HCT116 (cell line): Measurements from ENCODE around the gene UPF2. TPM values are rescaled to one million over a fixed set of nuclear protein-coding genes. Genes with fewer than 3 reads are reported as not detected.

Experiments used
- ATAC-seq: fragments of 200-7000 bp; cut with Tn5 transposase; 2 replicates; pipeline ENCODE4 v1.9.1; 2020; ENCODE audit warnings: mild to moderate bottlenecking, moderate library complexity
- BruUV-seq: library from RNA; stranded (reverse); fragments of 400-500 nt; replicated peaks from 2 replicates; lab custom pipeline; 2021; lab: Mats Ljungman, UMichigan
- CTCF ChIA-PET: fragments of 300-600 bp; sonication (Branson Sonifier 250); formaldehyde crosslinking; loops from one replicate; lab custom pipeline; 2021; ENCODE audit warnings: antibody characterized with exemption; lab: Charles Lee
- POLR2A ChIA-PET: fragments of 300-600, 350-600 bp; sonication (Branson Sonifier 250); formaldehyde crosslinking; loops from one replicate; lab custom pipeline; 2021; ENCODE audit warnings: antibody characterized with exemption; lab: Charles Lee
- RAD21 ChIA-PET, 2 experiments: fragments of 300-600 bp; sonication (Branson Sonifier 250); formaldehyde crosslinking; loops; one replicate each; lab custom pipeline; 2023; ENCODE audit warnings: low total read pairs in 2 of 2; ENCODE audit not compliant: uncharacterized antibody in 2 of 2, unreplicated experiment in 2 of 2, low non-redundant PET in 1 of 2; lab: Charles Lee
- DNase-seq: peaks from one replicate; pipeline ENCODE4 v3.0.0-alpha.2; 2010; ENCODE audit warnings: low read depth, low spot score
- H2AFZ ChIP-seq: fragments of 200-600 bp; shearing (Covaris generic), sonication (generic); 2 replicates; pipeline ENCODE4 v1.6.1; 2017; ENCODE audit warnings: low read depth, mixed run types, mixed read lengths, antibody characterized with exemption, low read length; ENCODE audit not compliant: poor library complexity, severe bottlenecking
- H3K27ac ChIP-seq: 2 replicates; pipeline ENCODE4 v1.5.1; 2012; ENCODE audit warnings: low read depth, low read length
- H3K27me3 ChIP-seq: fragments of 200-600 bp; sonication (generic); 2 replicates; pipeline ENCODE4 v1.6.1; 2016; ENCODE audit warnings: mixed run types, low read length, mixed read lengths; ENCODE audit not compliant: insufficient read depth
- H3K36me3 ChIP-seq, 2 experiments: fragments of 200-500 bp in 1 of 2; fragments of 200-600 bp in 1 of 2; sonication (Bioruptor generic) in 1 of 2; sonication (generic) in 1 of 2; 2 replicates each; pipeline versions ENCODE4 v1.5.1 to v1.6.1; 2014 to 2016; ENCODE audit warnings: low read length in 2 of 2, inconsistent platforms in 1 of 2, mixed read lengths in 1 of 2, mixed run types in 1 of 2; ENCODE audit not compliant: insufficient read depth in 2 of 2, control insufficient read depth in 1 of 2
- H3K4me1 ChIP-seq, 2 experiments: fragments of 200-600 bp in 1 of 2; sonication (generic) in 1 of 2; 2 replicates each; pipeline versions ENCODE4 v1.5.1 to v1.6.1; 2012 to 2017; ENCODE audit warnings: low read length in 2 of 2, inconsistent platforms in 1 of 2, mild to moderate bottlenecking in 1 of 2, mixed read lengths in 1 of 2, mixed run types in 1 of 2, moderate library complexity in 1 of 2; ENCODE audit not compliant: insufficient read depth in 2 of 2, control insufficient read depth in 1 of 2
- H3K4me2 ChIP-seq: fragments of 200-600 bp; sonication (generic); 2 replicates; pipeline ENCODE4 v1.6.1; 2017; ENCODE audit warnings: mixed run types, low read length, mixed read lengths
- H3K4me3 ChIP-seq, 2 experiments: fragments of 200-600 bp in 1 of 2; sonication (generic) in 1 of 2; replicated peaks in 1 of 2; 2 replicates each; pipeline ENCODE4 v1.5.1; 2011 to 2016; ENCODE audit warnings: low read length in 2 of 2, control low read depth in 1 of 2, low read depth in 1 of 2, mild to moderate bottlenecking in 1 of 2, mixed read lengths in 1 of 2, mixed run types in 1 of 2
- H3K79me2 ChIP-seq: fragments of 200-600 bp; sonication (generic); 2 replicates; pipeline ENCODE4 v1.6.1; 2017; ENCODE audit warnings: mild to moderate bottlenecking, mixed run types, low read length, moderate library complexity, mixed read lengths; ENCODE audit not compliant: insufficient read depth
- H3K9ac ChIP-seq: fragments of 200-600 bp; sonication (generic); 2 replicates; pipeline ENCODE4 v1.6.1; 2016; ENCODE audit warnings: low read length, mixed read lengths
- H3K9me2 ChIP-seq: fragments of 200-600 bp; sonication (generic), shearing (Covaris generic); 2 replicates; pipeline ENCODE4 v1.6.1; 2017; ENCODE audit warnings: mixed run types, mild to moderate bottlenecking, moderate library complexity; ENCODE audit not compliant: insufficient read depth
- H3K9me3 ChIP-seq, 2 experiments: fragments of 200-500 bp in 1 of 2; fragments of 200-600 bp in 1 of 2; sonication (Bioruptor generic) in 1 of 2; sonication (generic) in 1 of 2; 2 replicates each; pipeline ENCODE4 v1.6.1; 2014 to 2017; ENCODE audit warnings: low read length in 2 of 2, mixed read lengths in 2 of 2, inconsistent platforms in 1 of 2, low read depth in 1 of 2, mild to moderate bottlenecking in 1 of 2, mixed run types in 1 of 2, moderate library complexity in 1 of 2; ENCODE audit not compliant: control insufficient read depth in 1 of 2, insufficient read depth in 1 of 2
- H4K20me1 ChIP-seq: fragments of 200-600 bp; sonication (generic), shearing (Covaris generic); 2 replicates; pipeline ENCODE4 v1.6.1; 2017; ENCODE audit warnings: mixed run types, mild to moderate bottlenecking, moderate library complexity; ENCODE audit not compliant: insufficient read depth
- ATF3 ChIP-seq: IDR thresholded peaks from 2 replicates; pipeline ENCODE4 v1.6.1; 2012
- CEBPB ChIP-seq: IDR thresholded peaks from 2 replicates; pipeline ENCODE4 v1.6.1; 2012; ENCODE audit warnings: low read depth
- EGR1 ChIP-seq: IDR thresholded peaks from 2 replicates; pipeline ENCODE4 v1.6.1; 2012; ENCODE audit warnings: low read depth
- ELF1 ChIP-seq: IDR thresholded peaks from 2 replicates; pipeline ENCODE4 v1.6.1; 2012; ENCODE audit warnings: low read depth, borderline replicate concordance
- EZH2 ChIP-seq: fragments of 200-600 bp; sonication (generic); IDR thresholded peaks from 2 replicates; pipeline ENCODE4 v1.6.1; 2017; ENCODE audit warnings: antibody characterized with exemption, mixed run types
- EZH2phosphoT487 ChIP-seq: fragments of 200-600 bp; IDR thresholded peaks from 2 replicates; pipeline ENCODE4 v1.6.1; 2018; ENCODE audit warnings: antibody characterized with exemption, borderline replicate concordance
- FOSL1 ChIP-seq: IDR thresholded peaks from 2 replicates; pipeline ENCODE4 v1.6.1; 2012; ENCODE audit warnings: low read depth
- JUND ChIP-seq: IDR thresholded peaks from 2 replicates; pipeline ENCODE4 v1.6.1; 2012
- POLR2AphosphoS5 ChIP-seq: IDR thresholded peaks from 2 replicates; pipeline ENCODE4 v1.6.1; 2011; ENCODE audit warnings: mild to moderate bottlenecking, low read depth, low read length, moderate library complexity
- RAD21 ChIP-seq: IDR thresholded peaks from 2 replicates; pipeline ENCODE4 v1.6.1; 2012; ENCODE audit warnings: low read depth, mild to moderate bottlenecking
- REST ChIP-seq: IDR thresholded peaks from 2 replicates; pipeline ENCODE4 v1.6.1; 2012; ENCODE audit warnings: low read depth
- SIN3A ChIP-seq: IDR thresholded peaks from 2 replicates; pipeline ENCODE4 v1.6.1; 2012; ENCODE audit warnings: low read depth
- SP1 ChIP-seq: IDR thresholded peaks from 2 replicates; pipeline ENCODE4 v1.6.1; 2012; ENCODE audit warnings: low read depth
- SRF ChIP-seq: IDR thresholded peaks from 2 replicates; pipeline ENCODE4 v1.6.1; 2012; ENCODE audit warnings: low read depth
- TCF7L2 ChIP-seq: IDR thresholded peaks from 2 replicates; pipeline ENCODE4 v1.7.0; 2011; ENCODE audit warnings: borderline replicate concordance, inconsistent platforms; ENCODE audit not compliant: insufficient read depth, insufficient read length; ENCODE audit errors: extremely low read depth
- YY1 ChIP-seq: IDR thresholded peaks from 2 replicates; pipeline ENCODE4 v1.6.1; 2011; ENCODE audit warnings: low read length, low read depth, moderate library complexity, mild to moderate bottlenecking; ENCODE audit not compliant: insufficient replicate concordance; ENCODE audit errors: extremely low read depth
- ZFX ChIP-seq: fragments of 450-650 bp; IDR thresholded peaks from 2 replicates; pipeline ENCODE4 v1.6.1; 2017
- ZNF274 ChIP-seq: fragments of 200-500 bp; sonication (Bioruptor generic); IDR thresholded peaks from 2 replicates; pipeline ENCODE4 v1.6.1; 2014; ENCODE audit warnings: mild to moderate bottlenecking, low read depth, low read length, inconsistent platforms
- intact Hi-C: fragments of 100-400 bp; cut with micrococcal nuclease; formaldehyde crosslinking; loops from 2 replicates; pipeline ENCODE4 v1.10.0; 2022
- total RNA-seq: library from RNA; stranded (reverse); gene quantifications from one replicate; pipeline ENCODE4 v1.2.1, GENCODE V29; 2021; ENCODE audit not compliant: unreplicated experiment
- TF ChIP-seq, protein P1 (sequence below), 3 experiments: fragments of 200-600 bp in 1 of 3; sonication (generic) in 1 of 3; IDR thresholded peaks in 2 of 3; conservative IDR thresholded peaks in 1 of 3; 2 replicates each; pipeline ENCODE4 v1.5.1; 2012 to 2017; ENCODE audit warnings: low read depth in 2 of 3, low read length in 2 of 3, antibody characterized with exemption in 1 of 3, borderline replicate concordance in 1 of 3, control low read depth in 1 of 3, mild to moderate bottlenecking in 1 of 3, mixed read lengths in 1 of 3, mixed run types in 1 of 3, moderate library complexity in 1 of 3; ENCODE audit not compliant: insufficient read depth in 1 of 3
- TF ChIP-seq, protein P2 (sequence below): IDR thresholded peaks from 2 replicates; pipeline ENCODE4 v1.6.1; 2011; ENCODE audit warnings: mild to moderate bottlenecking, low read length, moderate library complexity; ENCODE audit not compliant: insufficient replicate concordance; ENCODE audit errors: extremely low read depth

Gene UPF2
- total RNA-seq, 1 experiment from 2014 or later = 27.3 TPM

DNA sequence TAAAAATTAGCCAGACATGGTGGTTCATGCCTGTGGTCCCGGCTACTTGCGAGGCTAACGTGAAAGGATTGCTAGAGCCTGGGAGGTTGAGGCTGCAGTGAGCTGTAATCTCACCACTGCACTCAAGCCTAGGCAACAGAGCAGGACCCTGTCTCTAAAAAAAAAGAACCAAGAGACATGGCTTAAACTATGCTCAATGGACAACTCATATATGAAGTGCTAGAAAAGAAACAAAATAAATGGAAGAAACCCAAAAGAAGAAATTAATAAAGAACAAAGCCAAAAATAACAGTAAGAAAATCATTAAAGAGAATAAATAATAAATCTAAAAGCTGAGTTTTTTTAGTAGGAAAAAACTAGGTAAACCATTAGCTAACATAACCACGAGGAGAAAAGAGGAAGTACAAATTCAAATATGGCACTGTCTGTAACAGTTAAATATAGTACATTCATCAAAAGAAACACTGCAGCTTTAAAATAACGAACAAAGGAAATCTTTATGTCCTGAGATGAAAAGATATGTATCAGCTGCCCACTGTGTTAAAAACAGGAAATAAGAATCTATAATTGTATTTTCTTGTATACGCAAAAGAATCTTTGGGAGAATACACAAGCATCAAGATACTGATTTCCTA is 48.7 kb downstream of the UPF2 start:
- ChIA-PET RAD21 (no interaction called here), CTCF (no interaction called here), POLR2A (no interaction called here)
- Histone ChIP-seq H3K9me2 (no peaks in the 10 kb centered on the region), H3K27ac (no peak overlapping the region), H3K27me3 (no peaks in the 10 kb centered on the region), H3K9ac (no peak overlapping the region), H3K36me3 (peaks cover 4 to 21% of the 10 kb centered on the region in 2 experiments; a peak in 3 of 4 replicates), H3K79me2 (peaks cover 3% of the 10 kb centered on the region; the same call in 1 of the 2 replicates), H3K9me3 (no peaks in the 10 kb centered on the region), H3K4me2 (no peak overlapping the region), H3K4me3 (no peak overlapping the region), H4K20me1 (no peaks in the 10 kb centered on the region), H3K4me1 (no peaks in the 10 kb centered on the region), H2AFZ (no peak overlapping the region)
- ATAC-seq = no peak
- intact Hi-C loops = no loop called here
- no peak for DNase-seq
- no TSS peak for BruUV-seq
- TF ChIP-seq, protein P1, sequence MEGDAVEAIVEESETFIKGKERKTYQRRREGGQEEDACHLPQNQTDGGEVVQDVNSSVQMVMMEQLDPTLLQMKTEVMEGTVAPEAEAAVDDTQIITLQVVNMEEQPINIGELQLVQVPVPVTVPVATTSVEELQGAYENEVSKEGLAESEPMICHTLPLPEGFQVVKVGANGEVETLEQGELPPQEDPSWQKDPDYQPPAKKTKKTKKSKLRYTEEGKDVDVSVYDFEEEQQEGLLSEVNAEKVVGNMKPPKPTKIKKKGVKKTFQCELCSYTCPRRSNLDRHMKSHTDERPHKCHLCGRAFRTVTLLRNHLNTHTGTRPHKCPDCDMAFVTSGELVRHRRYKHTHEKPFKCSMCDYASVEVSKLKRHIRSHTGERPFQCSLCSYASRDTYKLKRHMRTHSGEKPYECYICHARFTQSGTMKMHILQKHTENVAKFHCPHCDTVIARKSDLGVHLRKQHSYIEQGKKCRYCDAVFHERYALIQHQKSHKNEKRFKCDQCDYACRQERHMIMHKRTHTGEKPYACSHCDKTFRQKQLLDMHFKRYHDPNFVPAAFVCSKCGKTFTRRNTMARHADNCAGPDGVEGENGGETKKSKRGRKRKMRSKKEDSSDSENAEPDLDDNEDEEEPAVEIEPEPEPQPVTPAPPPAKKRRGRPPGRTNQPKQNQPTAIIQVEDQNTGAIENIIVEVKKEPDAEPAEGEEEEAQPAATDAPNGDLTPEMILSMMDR (IDR thresholded peaks at IDR 0.05 in 2 of 3, conservative IDR thresholded peaks at IDR 0.05 in 1 of 3; ENCODE audit: borderline replicate concordance in 1 of 3, insufficient read depth in 1 of 3, low read depth in 2 of 3, low read length in 2 of 3) = no peak
- TF ChIP-seq, protein P2, sequence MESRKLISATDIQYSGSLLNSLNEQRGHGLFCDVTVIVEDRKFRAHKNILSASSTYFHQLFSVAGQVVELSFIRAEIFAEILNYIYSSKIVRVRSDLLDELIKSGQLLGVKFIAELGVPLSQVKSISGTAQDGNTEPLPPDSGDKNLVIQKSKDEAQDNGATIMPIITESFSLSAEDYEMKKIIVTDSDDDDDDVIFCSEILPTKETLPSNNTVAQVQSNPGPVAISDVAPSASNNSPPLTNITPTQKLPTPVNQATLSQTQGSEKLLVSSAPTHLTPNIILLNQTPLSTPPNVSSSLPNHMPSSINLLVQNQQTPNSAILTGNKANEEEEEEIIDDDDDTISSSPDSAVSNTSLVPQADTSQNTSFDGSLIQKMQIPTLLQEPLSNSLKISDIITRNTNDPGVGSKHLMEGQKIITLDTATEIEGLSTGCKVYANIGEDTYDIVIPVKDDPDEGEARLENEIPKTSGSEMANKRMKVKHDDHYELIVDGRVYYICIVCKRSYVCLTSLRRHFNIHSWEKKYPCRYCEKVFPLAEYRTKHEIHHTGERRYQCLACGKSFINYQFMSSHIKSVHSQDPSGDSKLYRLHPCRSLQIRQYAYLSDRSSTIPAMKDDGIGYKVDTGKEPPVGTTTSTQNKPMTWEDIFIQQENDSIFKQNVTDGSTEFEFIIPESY = no peak
- TF ChIP-seq EZH2 (no peak), TCF7L2 (no peak), YY1 (no peak), RAD21 (no peak), ZFX (no peak), ZNF274 (no peak), SRF (no peak), SP1 (no peak), REST (no peak), EZH2phosphoT487 (no peak), FOSL1 (no peak), EGR1 (no peak), ATF3 (no peak), SIN3A (no peak), ELF1 (no peak), POLR2AphosphoS5 (no peak), JUND (no peak), CEBPB (no peak)
